ENCODE measurements around the gene COL5A1.

GRCh38 chr9:134627417-134628353 lies 13.9 kb upstream of the COL5A1 start:
- TF ChIP-seq POLR2A (IDR thresholded peaks at IDR 0.05), result no peak
- TF ChIP-seq CTCF (IDR thresholded peaks at IDR 0.05), result no peak

Data from heart left ventricle (tissue), 13 donors.